GM12801 (cell line): ENCODE data around the gene VAC14.

ENCODE experiments used
- TF ChIP-seq, protein P1 (sequence below): IDR thresholded peaks from one replicate; pipeline ENCODE4 v1.5.1; 2011; ENCODE audit warnings: control low read depth; ENCODE audit not compliant: insufficient read length; ENCODE audit errors: extremely low read depth

VAC14 gene

DNA sequence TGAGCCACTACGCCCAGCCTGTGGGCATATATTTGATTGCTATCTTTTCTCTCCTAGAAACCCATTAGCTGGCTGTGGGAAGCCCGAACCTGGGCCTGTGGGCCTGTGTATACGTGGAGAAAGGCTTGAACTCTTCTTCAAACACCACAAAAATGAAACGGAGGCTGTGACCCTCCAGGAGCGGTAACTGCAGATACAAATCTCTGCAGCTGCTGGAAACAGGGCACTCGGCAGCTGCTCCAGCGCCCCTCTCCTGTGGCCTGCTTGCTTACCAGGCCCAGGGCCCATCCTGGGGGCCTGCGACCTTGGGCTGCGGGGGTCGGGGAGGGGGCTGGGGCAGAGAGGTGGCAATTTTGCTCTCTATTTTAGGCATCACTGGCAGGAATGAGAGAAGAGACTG is 87.1 kb downstream of the VAC14 start:
- TF ChIP-seq, protein P1, sequence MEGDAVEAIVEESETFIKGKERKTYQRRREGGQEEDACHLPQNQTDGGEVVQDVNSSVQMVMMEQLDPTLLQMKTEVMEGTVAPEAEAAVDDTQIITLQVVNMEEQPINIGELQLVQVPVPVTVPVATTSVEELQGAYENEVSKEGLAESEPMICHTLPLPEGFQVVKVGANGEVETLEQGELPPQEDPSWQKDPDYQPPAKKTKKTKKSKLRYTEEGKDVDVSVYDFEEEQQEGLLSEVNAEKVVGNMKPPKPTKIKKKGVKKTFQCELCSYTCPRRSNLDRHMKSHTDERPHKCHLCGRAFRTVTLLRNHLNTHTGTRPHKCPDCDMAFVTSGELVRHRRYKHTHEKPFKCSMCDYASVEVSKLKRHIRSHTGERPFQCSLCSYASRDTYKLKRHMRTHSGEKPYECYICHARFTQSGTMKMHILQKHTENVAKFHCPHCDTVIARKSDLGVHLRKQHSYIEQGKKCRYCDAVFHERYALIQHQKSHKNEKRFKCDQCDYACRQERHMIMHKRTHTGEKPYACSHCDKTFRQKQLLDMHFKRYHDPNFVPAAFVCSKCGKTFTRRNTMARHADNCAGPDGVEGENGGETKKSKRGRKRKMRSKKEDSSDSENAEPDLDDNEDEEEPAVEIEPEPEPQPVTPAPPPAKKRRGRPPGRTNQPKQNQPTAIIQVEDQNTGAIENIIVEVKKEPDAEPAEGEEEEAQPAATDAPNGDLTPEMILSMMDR: no peak

DNA sequence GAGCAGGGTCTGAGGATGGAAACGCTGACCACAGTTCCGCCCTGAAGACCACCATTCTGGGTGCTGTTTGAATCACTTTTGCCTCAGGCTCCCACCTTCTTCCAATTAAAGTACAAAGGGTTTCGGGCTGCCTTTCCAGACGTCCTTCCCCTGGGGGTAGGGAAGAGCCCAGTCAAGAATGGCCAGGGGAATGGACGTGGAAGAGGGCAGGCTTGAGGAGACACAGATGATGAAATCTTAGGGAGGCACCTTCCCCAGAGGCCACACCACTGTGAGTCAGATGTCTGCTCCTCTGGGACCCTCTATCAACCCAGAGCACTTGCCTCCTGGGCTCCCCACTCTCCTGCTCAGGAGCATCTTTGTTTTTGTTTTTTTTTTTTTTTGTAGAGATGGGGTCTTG is 87.6 kb downstream of the VAC14 start:
- TF ChIP-seq, protein P1: no peak

DNA sequence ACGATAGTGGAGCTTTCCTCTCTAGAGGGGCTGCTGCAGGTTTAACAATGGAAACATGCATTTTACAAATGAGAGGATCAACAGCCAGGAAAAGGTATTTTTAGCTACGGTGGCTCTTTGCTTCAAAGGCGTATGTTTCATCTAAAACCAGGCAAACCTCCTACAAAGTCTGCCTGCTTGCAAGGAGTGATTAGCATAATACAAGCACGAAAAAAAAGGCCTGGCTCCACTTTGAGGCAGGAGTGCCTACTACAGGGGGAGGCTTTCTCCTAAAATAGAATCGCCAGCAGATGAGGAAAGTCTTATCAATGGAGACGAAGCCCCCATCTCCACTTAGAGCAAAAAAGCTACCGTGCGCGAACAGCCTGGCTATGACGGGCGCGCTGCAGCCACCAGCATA is 88.0 kb downstream of the VAC14 start:
- TF ChIP-seq, protein P1: no peak

DNA sequence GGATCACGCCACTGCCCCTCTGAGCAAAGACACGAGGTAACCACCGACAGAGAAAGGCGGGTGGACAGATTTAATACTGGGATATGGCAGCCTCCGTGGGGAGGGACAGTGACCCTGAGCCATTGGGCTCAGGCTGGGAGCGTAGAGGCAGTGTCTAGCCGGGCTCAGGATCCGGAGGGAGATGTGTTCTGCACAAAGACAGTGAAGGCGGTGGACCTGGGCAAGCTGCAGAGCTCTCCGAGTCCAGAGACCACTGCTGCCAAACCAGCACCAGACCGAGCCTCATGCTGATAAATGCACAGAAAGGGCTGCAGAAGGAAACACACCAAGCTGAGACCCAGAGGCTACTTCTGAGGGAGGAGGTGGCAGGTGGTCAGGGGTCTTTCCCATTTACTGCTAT is 88.6 kb downstream of the VAC14 start:
- TF ChIP-seq, protein P1: no peak

DNA sequence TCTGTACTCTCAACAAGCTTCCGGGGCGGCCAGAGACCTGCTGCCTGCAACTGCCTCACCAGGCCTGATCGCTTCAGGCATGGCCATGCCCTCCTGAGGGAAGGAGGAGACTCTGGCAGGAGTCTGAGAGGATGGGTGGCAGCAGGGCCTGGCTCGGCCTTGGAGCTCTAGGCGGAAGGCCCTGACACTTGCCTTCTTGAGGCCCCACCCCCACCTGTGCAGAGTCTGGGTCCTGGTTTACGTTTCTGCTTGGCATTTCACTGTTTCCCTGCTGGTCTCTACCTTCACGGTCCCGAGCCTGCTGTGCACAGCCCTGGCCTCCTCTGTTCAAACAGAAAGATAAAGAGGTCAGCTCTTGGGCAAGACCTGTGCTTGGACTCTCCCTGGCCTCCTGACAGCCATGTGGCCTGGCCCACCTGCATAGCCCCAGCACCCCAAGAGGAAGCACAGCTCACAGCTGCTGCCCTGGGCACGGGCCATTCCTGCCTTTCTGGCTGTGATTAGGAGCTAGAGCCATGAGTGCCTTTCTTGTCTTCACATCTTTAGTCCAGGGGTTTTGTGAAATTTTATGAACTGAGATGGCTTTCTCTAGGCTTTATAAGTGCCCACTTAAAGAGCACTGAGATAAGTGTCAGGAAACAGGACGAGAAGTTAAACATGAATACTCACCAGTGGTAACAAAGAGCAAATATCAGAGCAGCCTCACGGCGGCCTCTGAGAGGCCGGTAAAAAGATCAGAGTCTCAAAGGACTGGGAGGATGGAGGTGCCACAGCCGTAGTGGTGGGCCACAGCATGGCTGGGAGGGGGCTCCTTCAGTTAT is 89.5 kb downstream of the VAC14 start:
- TF ChIP-seq, protein P1: no peak

DNA sequence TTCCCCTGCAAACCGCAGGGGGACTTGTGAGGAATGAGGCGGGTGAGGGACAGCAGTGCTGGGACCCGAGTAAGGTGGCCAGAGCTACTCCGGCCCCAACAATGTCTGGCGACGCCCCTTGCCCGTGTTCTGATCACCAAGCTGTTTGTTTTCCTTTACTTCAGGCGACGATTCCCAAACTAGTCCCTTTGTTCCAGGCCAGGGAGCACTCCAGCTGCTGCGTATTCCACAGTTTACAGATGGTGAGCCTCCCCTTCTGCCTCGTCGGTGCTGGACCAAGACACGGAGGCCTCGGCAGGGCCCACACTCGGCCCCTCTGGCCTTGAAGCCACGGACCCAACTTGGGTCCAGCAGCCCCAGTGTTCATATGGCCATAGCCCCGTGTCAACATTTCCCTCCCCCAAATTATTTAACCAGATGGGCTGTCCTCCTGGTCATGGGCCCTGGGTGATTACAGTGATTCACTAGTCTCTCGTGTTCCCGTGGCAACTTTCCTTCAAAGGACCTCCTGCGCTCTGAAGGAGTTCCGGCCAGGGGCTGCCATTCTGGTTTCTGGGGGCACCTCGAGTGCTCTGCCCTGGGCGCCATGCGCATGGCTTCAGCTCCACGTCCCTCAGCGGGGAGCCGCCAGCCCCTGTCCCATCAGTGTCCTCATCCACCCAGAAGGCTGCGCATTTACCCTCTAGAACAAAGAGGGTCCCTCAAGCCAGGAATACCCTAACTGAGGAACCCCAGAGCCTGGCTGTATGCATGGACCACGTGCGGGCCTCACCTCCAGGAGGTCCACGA is 90.3 kb downstream of the VAC14 start:
- TF ChIP-seq, protein P1: no peak

DNA sequence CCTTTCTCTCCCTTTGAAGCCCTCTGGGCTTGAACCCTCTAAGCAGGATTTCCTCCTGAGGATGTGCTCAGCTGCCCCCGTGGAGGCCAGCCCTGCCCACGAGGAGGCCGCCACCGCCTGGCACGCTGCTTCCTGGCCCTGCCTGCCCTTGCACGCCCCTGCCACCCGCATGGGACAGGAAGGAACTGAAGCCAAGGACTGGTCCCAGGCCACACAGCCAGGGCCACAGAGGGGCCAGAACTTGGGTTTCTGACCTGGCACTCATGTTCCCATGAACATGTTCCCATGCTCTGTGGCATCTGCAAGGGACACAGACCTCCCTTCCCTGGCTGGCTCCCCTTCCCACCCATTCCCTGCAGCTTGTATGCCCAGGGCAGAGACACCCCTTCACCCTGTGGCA is 91.0 kb downstream of the VAC14 start:
- TF ChIP-seq, protein P1: no peak
